Aortic smooth muscle cell (primary cell): ENCODE measurements around the gene MAP7D1. TPM values are rescaled to one million over a fixed set of nuclear protein-coding genes. Genes with fewer than 3 reads are reported as not detected.

Experiments used
- total RNA-seq: library from RNA; depleted of rRNA; stranded (reverse); fragments of >200 nt; gene quantifications from 2 replicates; pipeline ENCODE4 v1.2.3, GENCODE V29; 2014

MAP7D1 gene
- 87.5 and 88.7 TPM in 2 replicates for total RNA-seq

GRCh38 chr1:36155408-36156328 lies at the start of gene MAP7D1:
Gene MAP7D1, plus strand, starts transcription at chr1:36156160. Its CDS starts 258 bp downstream, at chr1:36156418.

DNA sequence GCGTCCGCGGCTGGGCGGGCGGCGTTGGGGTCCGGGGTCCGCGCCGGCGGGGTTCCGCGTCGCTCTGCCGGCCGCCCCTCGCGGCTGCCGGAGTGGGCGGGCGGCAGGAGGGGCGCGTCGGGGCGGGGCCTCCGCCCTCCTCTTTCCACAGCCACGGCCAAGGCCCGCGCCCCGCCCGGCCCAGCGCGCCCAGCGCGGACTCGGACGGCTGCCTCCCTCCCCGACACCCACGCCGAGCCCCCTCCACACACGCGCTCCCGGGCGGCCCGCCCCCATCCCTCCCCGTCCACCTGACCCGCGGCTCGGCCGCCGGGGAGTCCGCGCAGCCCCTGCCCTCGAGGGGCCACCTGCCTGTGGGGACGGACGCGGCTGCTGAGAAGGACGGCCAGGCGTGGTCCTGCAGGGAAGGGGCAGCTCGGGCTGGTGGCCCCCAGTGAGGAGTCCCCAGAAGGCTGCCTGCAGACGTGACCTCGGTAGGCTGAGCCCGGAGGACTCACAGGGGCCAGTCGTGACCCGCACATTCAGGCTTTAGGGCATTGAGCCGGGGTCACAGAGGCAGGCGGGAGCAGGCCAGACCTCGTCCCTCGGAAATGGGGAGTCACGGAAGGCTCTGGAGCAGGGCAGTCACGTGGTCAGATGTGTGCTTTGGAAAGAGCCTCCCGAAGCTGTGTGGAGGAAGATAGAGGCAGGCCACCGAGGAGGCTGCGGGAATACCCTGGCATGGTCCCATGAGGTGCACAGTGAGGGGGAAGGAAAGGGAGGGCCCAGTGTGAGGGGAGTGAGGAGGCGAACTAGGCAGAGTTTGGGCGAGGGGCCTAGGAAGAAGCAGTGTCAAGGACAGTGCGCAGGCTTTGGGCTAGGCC lies 30.6 kb upstream of the MAP7D1 start, which contains the start of gene COL8A2:
TSS of gene COL8A2 (minus strand) at position 94 of the 863 bp plus-strand sequence. CDS start 24,980 bp downstream, outside the sequence.

GRCh38 chr1:36149237-36149972 lies 6.6 kb upstream of the MAP7D1 start, which contains the start of gene TRAPPC3:
Gene TRAPPC3, minus strand, starts transcription at chr1:36149486. Its CDS starts 108 bp downstream, at chr1:36149378.

GRCh38 chr1:36223996-36224536 lies 68.1 kb downstream of the MAP7D1 start, which contains the start of gene THRAP3:
Gene THRAP3, plus strand, starts transcription at chr1:36224443. Its CDS starts 58,121 bp downstream, at chr1:36282564.

Other genes starting within 250 kb of the MAP7D1 start
- 11.2 and 18.5 TPM in 2 replicates for gene AGO3, start 225.1 kb upstream of the MAP7D1 start, total RNA-seq
- gene TEKT2, start 72.1 kb upstream of the MAP7D1 start, total RNA-seq = under 0.01 TPM in 1 of 2 replicates, not detected in the other
- 22.5 and 25.8 TPM in 2 replicates for gene ADPRS, start 67.3 kb upstream of the MAP7D1 start, total RNA-seq
- 5.7 and 5.9 TPM in 2 replicates for gene COL8A2, start 30.9 kb upstream of the MAP7D1 start, total RNA-seq
- 83.5 and 86.3 TPM in 2 replicates for gene TRAPPC3, start 6.7 kb upstream of the MAP7D1 start, total RNA-seq
- gene THRAP3, start 68.3 kb downstream of the MAP7D1 start, total RNA-seq = 91.0 and 97.1 TPM in 2 replicates
- gene SH3D21, start 150.2 kb downstream of the MAP7D1 start, total RNA-seq = 1.3 and 1.7 TPM in 2 replicates
- 202 and 212 TPM in 2 replicates for gene EVA1B, start 167.5 kb downstream of the MAP7D1 start, total RNA-seq
- 13.4 and 14.8 TPM in 2 replicates for gene STK40, start 229.8 kb downstream of the MAP7D1 start, total RNA-seq
- gene LSM10, start 241.7 kb downstream of the MAP7D1 start, total RNA-seq = 10.3 TPM in 2 replicates